Keratinocyte (primary cell): Measurements from ENCODE around the gene SIK3. TPM values are rescaled to one million over a fixed set of nuclear protein-coding genes. Genes with fewer than 3 reads are reported as not detected.
A peak's percentile ranks its signal among the peaks of the same experiment; 100 is the strongest.

Experiments
- DNase-seq: peaks from one replicate; pipeline ENCODE4 v3.0.0-alpha.2; 2011; ENCODE audit warnings: low read depth, missing footprints, low spot score
- FAIRE-seq: peaks from 2 replicates; lab custom pipeline; 2011; peaks lifted over from hg19 to GRCh38; lab: Jason Lieb, UNC
- H2AFZ ChIP-seq: 2 replicates; pipeline ENCODE4 v1.6.0; 2012; ENCODE audit warnings: low read length, control low read depth, inconsistent platforms; ENCODE audit not compliant: control insufficient read depth
- H3K27ac ChIP-seq: 2 replicates; pipeline ENCODE4 v1.5.1; 2011; ENCODE audit warnings: low read length; ENCODE audit not compliant: control insufficient read depth, insufficient read depth
- H3K27me3 ChIP-seq: 3 replicates; pipeline ENCODE4 v1.6.0; 2011; ENCODE audit warnings: low read length; ENCODE audit not compliant: control insufficient read depth, insufficient read depth; ENCODE audit errors: extremely low read depth
- H3K36me3 ChIP-seq, 2 experiments: 2 replicates in 1 of 2; 3 replicates in 1 of 2; pipeline ENCODE4 v1.5.1; 2011; ENCODE audit warnings: low read length in 2 of 2, mild to moderate bottlenecking in 1 of 2; ENCODE audit not compliant: control insufficient read depth in 2 of 2, insufficient read depth in 2 of 2; ENCODE audit errors: extremely low read depth in 1 of 2
- H3K4me1 ChIP-seq: 3 replicates; pipeline ENCODE4 v1.5.1; 2011; ENCODE audit warnings: low read length; ENCODE audit not compliant: control insufficient read depth, insufficient read depth; ENCODE audit errors: extremely low read depth
- H3K4me2 ChIP-seq: 3 replicates; pipeline ENCODE4 v1.6.0; 2011; ENCODE audit warnings: low read depth, low read length; ENCODE audit not compliant: control insufficient read depth, insufficient read depth; ENCODE audit errors: extremely low read depth
- H3K4me3 ChIP-seq, 3 experiments: fragments of 200-600 bp in 1 of 3; sonication (generic) in 1 of 3; 2 replicates in 2 of 3; 3 replicates in 1 of 3; pipeline ENCODE4 v1.5.1; 2011 to 2016; ENCODE audit warnings: low read length in 3 of 3, mild to moderate bottlenecking in 3 of 3, control low read depth in 2 of 3, inconsistent platforms in 1 of 3, low read depth in 1 of 3, mixed read lengths in 1 of 3, mixed run types in 1 of 3, moderate library complexity in 1 of 3; ENCODE audit not compliant: control insufficient read depth in 2 of 3, insufficient read depth in 2 of 3; ENCODE audit errors: extremely low read depth in 1 of 3
- H3K79me2 ChIP-seq: 2 replicates; pipeline ENCODE4 v1.6.0; 2012; ENCODE audit warnings: low read length; ENCODE audit not compliant: control insufficient read depth, insufficient read depth
- H3K9ac ChIP-seq: 3 replicates; pipeline ENCODE4 v1.6.0; 2011; ENCODE audit warnings: low read length; ENCODE audit not compliant: control insufficient read depth, insufficient read depth; ENCODE audit errors: extremely low read depth
- H3K9me1 ChIP-seq: 3 replicates; pipeline ENCODE4 v1.6.0; 2011; ENCODE audit warnings: low read length; ENCODE audit not compliant: control insufficient read depth, insufficient read depth; ENCODE audit errors: extremely low read depth
- H3K9me3 ChIP-seq: 2 replicates; pipeline ENCODE4 v1.5.1; 2012; ENCODE audit warnings: low read depth, low read length; ENCODE audit not compliant: control insufficient read depth
- H4K20me1 ChIP-seq: 3 replicates; pipeline ENCODE4 v1.6.0; 2011; ENCODE audit warnings: low read length; ENCODE audit not compliant: control insufficient read depth, insufficient read depth; ENCODE audit errors: extremely low read depth
- EZH2 ChIP-seq: IDR thresholded peaks from one replicate; pipeline ENCODE4 v1.6.1; 2012; ENCODE audit warnings: inconsistent platforms, mild to moderate bottlenecking, low read length, moderate library complexity
- dilution Hi-C: fragments of 300-500 bp; cut with MboI; formaldehyde crosslinking; loops from one replicate; pipeline ENCODE4 v1.7.0; 2020; ENCODE audit warnings: low sequenced_read_pairs; ENCODE audit not compliant: extremely low pct_ligation_motif_present
- polyA plus RNA-seq, 5 experiments: library from polyadenylated mRNA; depleted of rRNA in 3 of 5; stranded (reverse) in 3 of 5; stranded (forward) in 1 of 5; unstranded in 1 of 5; fragments of >200 nt; gene quantifications; 1 replicate in 1 of 5; 2 replicates in 3 of 5; 3 replicates in 1 of 5; pipeline versions ENCODE4 v1.2.1 to v1.2.3, GENCODE V29; 2011 to 2012; ENCODE audit warnings: missing spikeins in 2 of 5, low read depth in 1 of 5, low replicate concordance in 1 of 5
- TF ChIP-seq, protein P1 (sequence below), 3 experiments: IDR thresholded peaks in 1 of 3; conservative IDR thresholded peaks in 1 of 3; optimal IDR thresholded peaks in 1 of 3; 2 replicates in 2 of 3; 3 replicates in 1 of 3; pipeline versions ENCODE3 to v1.5.1; 2011; ENCODE audit warnings: low read length in 3 of 3, mild to moderate bottlenecking in 3 of 3, moderate library complexity in 2 of 3, control low read depth in 1 of 3, inconsistent platforms in 1 of 3; ENCODE audit not compliant: insufficient read depth in 2 of 3; ENCODE audit errors: extremely low read depth in 1 of 3

The SIK3 gene
- polyA plus RNA-seq, 1 donor (not counting 4 experiments of a cell fraction or from before 2014, with no cell fraction given) = 8.2 TPM

DNA sequence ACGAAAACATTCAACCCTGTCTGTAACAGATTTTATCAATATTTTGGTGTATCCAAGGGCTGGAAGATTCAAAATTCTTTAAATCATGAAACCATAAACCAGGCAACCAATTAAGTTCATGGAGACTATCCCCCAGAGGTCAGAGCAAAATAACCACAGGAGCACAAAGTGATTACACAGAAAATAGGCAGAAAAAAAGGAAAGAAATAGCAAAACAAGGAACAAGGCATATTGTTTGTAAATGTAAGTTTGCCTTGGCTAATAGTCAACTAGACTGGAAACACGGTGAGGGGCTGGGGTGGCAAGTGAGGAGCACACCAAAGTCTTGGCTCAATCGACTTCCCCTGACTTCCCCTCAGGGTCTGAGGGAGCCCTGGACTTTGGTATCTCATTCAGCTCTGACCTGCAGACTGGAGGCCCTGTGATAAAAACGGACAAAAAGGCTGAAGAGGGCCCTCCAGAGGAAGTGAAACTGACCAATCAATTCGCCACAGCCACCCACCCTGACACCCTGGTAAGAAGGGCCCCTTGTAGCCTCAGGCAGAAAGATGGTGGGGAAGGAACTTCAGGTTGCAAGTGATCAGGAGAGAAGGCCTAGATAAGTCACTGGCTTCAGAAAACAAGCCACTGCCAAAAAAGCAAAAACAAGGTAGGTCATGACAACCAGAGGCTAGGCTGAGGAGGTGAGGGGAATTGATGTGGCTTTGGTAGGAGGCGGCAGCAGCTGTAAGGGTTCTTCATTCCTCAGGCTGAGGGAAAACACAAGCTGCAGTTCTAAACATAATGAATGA, 1.8 kb downstream of the SIK3 start:
- peaks cover 36% of the 10 kb centered on the region for H3K4me1 ChIP-seq
- no peak for DNase-seq

GRCh38 chr11:117095284-117096161, 2.7 kb downstream of the SIK3 start:
- Histone ChIP-seq H3K27ac (peak overlapping the region; percentile 85), H3K79me2 (peaks cover 73% of the 10 kb centered on the region), H3K27me3 (no peaks in the 10 kb centered on the region), H3K9ac (peak overlapping the region; percentile 92), H3K9me3 (no peaks in the 10 kb centered on the region), H3K36me3 (peaks cover 0 to 3% of the 10 kb centered on the region in 2 experiments), H3K4me1 (peaks cover 42% of the 10 kb centered on the region), H3K4me2 (peak overlapping the region; percentile 84), H3K4me3 (peak overlapping the region in 2 of 3 experiments; percentile 93 to 95), H3K9me1 (peaks cover 5% of the 10 kb centered on the region), H2AFZ (no peak overlapping the region), H4K20me1 (peaks cover 2% of the 10 kb centered on the region)
- DNase-seq (no peak), FAIRE-seq (peak; percentile 17)
- dilution Hi-C loops = no loop called here
- TF ChIP-seq EZH2 = no peak
- TF ChIP-seq, protein P1, sequence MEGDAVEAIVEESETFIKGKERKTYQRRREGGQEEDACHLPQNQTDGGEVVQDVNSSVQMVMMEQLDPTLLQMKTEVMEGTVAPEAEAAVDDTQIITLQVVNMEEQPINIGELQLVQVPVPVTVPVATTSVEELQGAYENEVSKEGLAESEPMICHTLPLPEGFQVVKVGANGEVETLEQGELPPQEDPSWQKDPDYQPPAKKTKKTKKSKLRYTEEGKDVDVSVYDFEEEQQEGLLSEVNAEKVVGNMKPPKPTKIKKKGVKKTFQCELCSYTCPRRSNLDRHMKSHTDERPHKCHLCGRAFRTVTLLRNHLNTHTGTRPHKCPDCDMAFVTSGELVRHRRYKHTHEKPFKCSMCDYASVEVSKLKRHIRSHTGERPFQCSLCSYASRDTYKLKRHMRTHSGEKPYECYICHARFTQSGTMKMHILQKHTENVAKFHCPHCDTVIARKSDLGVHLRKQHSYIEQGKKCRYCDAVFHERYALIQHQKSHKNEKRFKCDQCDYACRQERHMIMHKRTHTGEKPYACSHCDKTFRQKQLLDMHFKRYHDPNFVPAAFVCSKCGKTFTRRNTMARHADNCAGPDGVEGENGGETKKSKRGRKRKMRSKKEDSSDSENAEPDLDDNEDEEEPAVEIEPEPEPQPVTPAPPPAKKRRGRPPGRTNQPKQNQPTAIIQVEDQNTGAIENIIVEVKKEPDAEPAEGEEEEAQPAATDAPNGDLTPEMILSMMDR (optimal IDR thresholded peaks at IDR 0.05 in 1 of 3, IDR thresholded peaks at IDR 0.05 in 1 of 3, conservative IDR thresholded peaks at IDR 0.05 in 1 of 3; ENCODE audit: extremely low read depth in 1 of 3, insufficient read depth in 2 of 3, low read length in 3 of 3) = no peak

More for the DNA sequence above, 1.8 kb downstream of the SIK3 start:
- Histone ChIP-seq H3K27ac (peak overlapping the region; percentile 85), H2AFZ (no peak overlapping the region), H3K9me3 (no peaks in the 10 kb centered on the region), H3K4me3 (peak overlapping the region; percentile 85 to 95 (median 93)), H4K20me1 (peaks cover 2% of the 10 kb centered on the region), H3K79me2 (peaks cover 67% of the 10 kb centered on the region), H3K9me1 (peaks cover 5% of the 10 kb centered on the region), H3K27me3 (no peaks in the 10 kb centered on the region), H3K9ac (peak overlapping the region; percentile 92), H3K4me2 (peak overlapping the region; percentile 84), H3K36me3 (peaks cover 0 to 3% of the 10 kb centered on the region in 2 experiments)
- TF ChIP-seq, protein P1 (optimal IDR thresholded peaks at IDR 0.05 in 1 of 3, IDR thresholded peaks at IDR 0.05 in 1 of 3, conservative IDR thresholded peaks at IDR 0.05 in 1 of 3; ENCODE audit: extremely low read depth in 1 of 3, insufficient read depth in 2 of 3, low read length in 3 of 3) = no peak
- no peak for TF ChIP-seq EZH2
- dilution Hi-C loops = no loop called here
- no peak for FAIRE-seq
